ENCODE results near the gene MRPS14.

The MRPS14 gene

DNA sequence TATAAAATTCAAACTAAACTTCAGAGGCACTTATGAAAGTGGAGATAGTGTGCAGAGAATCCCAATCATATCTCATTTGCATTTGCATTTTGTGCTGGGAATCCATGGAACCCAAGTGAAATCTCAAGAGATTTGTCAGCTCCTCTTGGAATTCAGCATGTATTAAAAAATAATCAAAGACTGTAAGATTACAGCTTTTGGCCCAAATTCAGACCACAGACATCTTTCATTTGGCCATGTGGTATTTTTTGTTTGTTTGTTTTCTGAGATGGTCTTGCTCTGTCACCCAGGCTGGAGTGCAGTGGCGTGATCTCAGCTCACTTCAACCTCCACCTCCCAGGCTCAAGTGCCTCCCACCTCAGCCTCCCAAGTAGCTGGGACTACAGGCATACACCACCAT lies 27.3 kb downstream of the MRPS14 start:
- DNase-seq (ENCODE audit: extremely low read depth, low read depth), result no peak
- no peak for TF ChIP-seq CTCF (IDR thresholded peaks at IDR 0.05; ENCODE audit: low read depth, low read length)

- TF ChIP-seq CTCF (IDR thresholded peaks at IDR 0.05; ENCODE audit: low read depth, low read length), result no peak
These were observed 28.1 kb downstream of the MRPS14 start for GRCh38 chr1:174995121-174995520.

DNA sequence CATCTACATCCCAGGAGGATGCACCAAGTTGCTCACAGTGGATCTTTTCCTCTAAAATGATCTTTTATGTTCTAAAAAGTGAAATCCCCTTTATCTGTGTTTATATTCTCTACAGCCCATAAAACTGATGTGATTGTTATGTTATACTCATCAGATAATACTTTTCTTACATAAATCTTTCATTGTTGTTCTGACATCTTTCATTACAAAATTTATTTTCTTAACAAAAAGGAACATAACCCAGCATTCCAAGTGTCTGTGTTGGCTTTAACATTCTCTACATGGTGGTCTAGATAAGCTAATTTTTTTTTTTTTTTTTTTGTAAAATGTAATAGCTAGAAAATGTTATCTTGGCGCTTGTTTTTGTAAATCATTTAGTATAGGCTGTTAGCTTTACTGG lies 31.8 kb downstream of the MRPS14 start:
- TF ChIP-seq CTCF (IDR thresholded peaks at IDR 0.05; ENCODE audit: low read depth, low read length), result no peak

More at GRCh38 chr1:174995121-174995520, 28.1 kb downstream of the MRPS14 start:
- no peak for DNase-seq (ENCODE audit: extremely low read depth, low read depth)

GRCh38 chr1:174990382-174990999 lies 32.7 kb downstream of the MRPS14 start:
- TF ChIP-seq CTCF (IDR thresholded peaks at IDR 0.05; ENCODE audit: low read depth, low read length), result no peak
- DNase-seq (ENCODE audit: extremely low read depth, low read depth), result no peak

More for the DNA sequence above, 31.8 kb downstream of the MRPS14 start:
- DNase-seq (ENCODE audit: extremely low read depth, low read depth), result no peak

- DNase-seq (ENCODE audit: extremely low read depth, low read depth), result no peak
- TF ChIP-seq CTCF (IDR thresholded peaks at IDR 0.05; ENCODE audit: low read depth, low read length), result no peak
These were observed 33.5 kb downstream of the MRPS14 start for GRCh38 chr1:174989536-174990220.

DNA sequence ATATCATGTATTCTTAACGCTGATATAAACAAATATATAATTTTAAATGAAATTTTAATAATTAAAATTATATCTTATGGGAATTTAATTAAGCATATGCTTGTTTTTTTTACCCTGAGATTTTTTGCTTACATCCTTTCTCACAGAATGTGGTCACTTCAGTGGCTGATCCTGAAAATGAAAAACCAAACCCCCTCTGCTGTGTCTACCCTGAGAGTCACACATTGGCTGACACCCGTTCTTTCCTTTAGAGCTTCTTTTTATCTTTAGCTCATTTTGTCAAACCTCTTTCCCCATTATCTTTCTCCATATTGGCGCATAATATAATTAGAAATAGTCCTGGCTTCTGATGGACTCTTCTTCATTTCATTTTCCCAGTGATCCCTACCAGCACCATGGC lies 34.2 kb downstream of the MRPS14 start:
- no peak for TF ChIP-seq CTCF (IDR thresholded peaks at IDR 0.05; ENCODE audit: low read depth, low read length)
- no peak for DNase-seq (ENCODE audit: extremely low read depth, low read depth)

GRCh38 chr1:174988539-174988938 lies 34.7 kb downstream of the MRPS14 start:
- no peak for TF ChIP-seq CTCF (IDR thresholded peaks at IDR 0.05; ENCODE audit: low read depth, low read length)
- no peak for DNase-seq (ENCODE audit: extremely low read depth, low read depth)

Data from AG09319 (cell line).